ENCODE results near the gene SAP30BP.
A peak's percentile ranks its signal among the peaks of the same experiment; 100 is the strongest.

The SAP30BP gene

GRCh38 chr17:75704963-75705875 lies 38.1 kb downstream of the SAP30BP start:
- Histone ChIP-seq H3K4me1 (ENCODE audit: low read length) (no peaks in the 10 kb centered on the region), H3K4me3 (ENCODE audit: low read length) (no peak overlapping the region), H3K36me3 (replicated peaks; ENCODE audit: low read depth, low read length) (peaks cover 65% of the 10 kb centered on the region), H3K27me3 (ENCODE audit: low read depth, low read length) (no peaks in the 10 kb centered on the region), H2AFZ (ENCODE audit: low read depth, low read length) (no peak overlapping the region), H3K27ac (ENCODE audit: low read length) (no peak overlapping the region), H3K9me3 (ENCODE audit: insufficient read depth, low read length) (no peaks in the 10 kb centered on the region), H3K79me2 (ENCODE audit: low read length) (no peaks in the 10 kb centered on the region), H3K4me2 (ENCODE audit: low read length) (no peak overlapping the region), H4K20me1 (ENCODE audit: insufficient read depth, low read length) (no peaks in the 10 kb centered on the region), H3K9ac (ENCODE audit: low read length) (no peak overlapping the region)
- TF ChIP-seq CTCF (IDR thresholded peaks at IDR 0.05; ENCODE audit: low read depth, low read length) (no peak), EZH2phosphoT487 (IDR thresholded peaks at IDR 0.05; ENCODE audit: low read depth) (no peak)

GRCh38 chr17:75706042-75706728 lies 39.0 kb downstream of the SAP30BP start:
- Histone ChIP-seq H2AFZ (ENCODE audit: low read depth, low read length) (no peak overlapping the region), H3K4me2 (ENCODE audit: low read length) (no peak overlapping the region), H3K27me3 (ENCODE audit: low read depth, low read length) (no peaks in the 10 kb centered on the region), H3K9me3 (ENCODE audit: insufficient read depth, low read length) (no peaks in the 10 kb centered on the region), H3K9ac (ENCODE audit: low read length) (no peak overlapping the region), H3K27ac (ENCODE audit: low read length) (no peak overlapping the region), H3K79me2 (ENCODE audit: low read length) (no peaks in the 10 kb centered on the region), H3K4me1 (ENCODE audit: low read length) (no peaks in the 10 kb centered on the region), H3K36me3 (replicated peaks; ENCODE audit: low read depth, low read length) (peaks cover 56% of the 10 kb centered on the region), H3K4me3 (ENCODE audit: low read length) (no peak overlapping the region), H4K20me1 (ENCODE audit: insufficient read depth, low read length) (no peaks in the 10 kb centered on the region)
- TF ChIP-seq EZH2phosphoT487 (IDR thresholded peaks at IDR 0.05; ENCODE audit: low read depth), result no peak
- TF ChIP-seq CTCF (IDR thresholded peaks at IDR 0.05; ENCODE audit: low read depth, low read length), result 0 out of 2 replicates have a peak, but pooled peaks have one; percentile 9

GRCh38 chr17:75707079-75707571 lies 40.0 kb downstream of the SAP30BP start:
- Histone ChIP-seq H3K4me2 (ENCODE audit: low read length) (no peak overlapping the region), H3K9me3 (ENCODE audit: insufficient read depth, low read length) (no peaks in the 10 kb centered on the region), H3K4me3 (ENCODE audit: low read length) (no peak overlapping the region), H3K4me1 (ENCODE audit: low read length) (no peaks in the 10 kb centered on the region), H3K36me3 (replicated peaks; ENCODE audit: low read depth, low read length) (peaks cover 49% of the 10 kb centered on the region), H3K27me3 (ENCODE audit: low read depth, low read length) (no peaks in the 10 kb centered on the region), H2AFZ (ENCODE audit: low read depth, low read length) (no peak overlapping the region), H4K20me1 (ENCODE audit: insufficient read depth, low read length) (no peaks in the 10 kb centered on the region), H3K9ac (ENCODE audit: low read length) (no peak overlapping the region), H3K79me2 (ENCODE audit: low read length) (no peaks in the 10 kb centered on the region), H3K27ac (ENCODE audit: low read length) (no peak overlapping the region)
- TF ChIP-seq EZH2phosphoT487 (IDR thresholded peaks at IDR 0.05; ENCODE audit: low read depth) (no peak), CTCF (IDR thresholded peaks at IDR 0.05; ENCODE audit: low read depth, low read length) (no peak)

- H3K4me3 ChIP-seq (ENCODE audit: low read length), result no peak overlapping the region
- H3K27ac ChIP-seq (ENCODE audit: low read length), result no peak overlapping the region
- H3K4me1 ChIP-seq (ENCODE audit: low read length), result no peaks in the 10 kb centered on the region
- TF ChIP-seq EZH2phosphoT487 (IDR thresholded peaks at IDR 0.05; ENCODE audit: low read depth) (no peak), CTCF (IDR thresholded peaks at IDR 0.05; ENCODE audit: low read depth, low read length) (no peak)
- no peaks in the 10 kb centered on the region for H3K27me3 ChIP-seq (ENCODE audit: low read depth, low read length)
- no peak overlapping the region for H3K4me2 ChIP-seq (ENCODE audit: low read length)
- no peak overlapping the region for H3K9ac ChIP-seq (ENCODE audit: low read length)
- H2AFZ ChIP-seq (ENCODE audit: low read depth, low read length), result no peak overlapping the region
- peaks cover 11% of the 10 kb centered on the region for H3K36me3 ChIP-seq (replicated peaks; ENCODE audit: low read depth, low read length)
- no peaks in the 10 kb centered on the region for H4K20me1 ChIP-seq (ENCODE audit: insufficient read depth, low read length)
- no peaks in the 10 kb centered on the region for H3K79me2 ChIP-seq (ENCODE audit: low read length)
- H3K9me3 ChIP-seq (ENCODE audit: insufficient read depth, low read length), result no peaks in the 10 kb centered on the region
Measured at GRCh38 chr17:75712446-75712845, 45.3 kb downstream of the SAP30BP start.
